Measurements from ENCODE around the gene ATP6V1C2. TPM values are rescaled to one million over a fixed set of nuclear protein-coding genes. Genes with fewer than 3 reads are reported as not detected.

ATP6V1C2 gene
- total and polyA plus RNA-seq, 3 donors from 2014 or later: 3.6 to 6.2 (median 5.9) TPM

DNA sequence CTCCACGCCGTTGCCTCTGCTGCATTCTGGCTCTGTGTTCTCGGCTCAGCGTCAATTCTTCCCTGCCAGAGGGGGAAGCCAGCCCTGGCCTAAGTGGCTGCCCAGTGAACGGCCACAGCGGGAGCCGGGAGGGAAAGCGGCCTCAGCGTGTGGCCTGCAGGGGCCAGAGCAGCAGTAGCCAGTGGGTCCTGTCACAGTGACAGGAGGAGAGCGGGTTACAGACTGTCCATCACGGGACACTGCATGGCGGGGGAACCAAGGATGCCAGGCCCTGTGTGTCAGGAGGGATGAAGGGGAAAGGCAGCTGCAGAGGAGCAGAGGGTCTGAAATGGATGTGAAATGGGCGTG lies 51.4 kb downstream of the ATP6V1C2 start:
- no peaks in the 10 kb centered on the region for H3K9me3 ChIP-seq
- WGBS, 2 donors: 87 to 99% methylated on average over 8 to 13 of the region's 13 CpGs
- no peaks in the 10 kb centered on the region for H3K36me3 ChIP-seq (ENCODE audit: low read depth, missing control alignments)
- intact Hi-C loops (cut with DNase I; ENCODE audit: low total_unique reads): no loop called here
- H3K27ac ChIP-seq: no peak overlapping the region
- no peak overlapping the region for H3K4me3 ChIP-seq
- H3K4me1 ChIP-seq: peaks cover 14% of the 10 kb centered on the region
- DNase-seq: no peak
- TF ChIP-seq POLR2A (IDR thresholded peaks at IDR 0.05): no peak
- TF ChIP-seq, protein P1, sequence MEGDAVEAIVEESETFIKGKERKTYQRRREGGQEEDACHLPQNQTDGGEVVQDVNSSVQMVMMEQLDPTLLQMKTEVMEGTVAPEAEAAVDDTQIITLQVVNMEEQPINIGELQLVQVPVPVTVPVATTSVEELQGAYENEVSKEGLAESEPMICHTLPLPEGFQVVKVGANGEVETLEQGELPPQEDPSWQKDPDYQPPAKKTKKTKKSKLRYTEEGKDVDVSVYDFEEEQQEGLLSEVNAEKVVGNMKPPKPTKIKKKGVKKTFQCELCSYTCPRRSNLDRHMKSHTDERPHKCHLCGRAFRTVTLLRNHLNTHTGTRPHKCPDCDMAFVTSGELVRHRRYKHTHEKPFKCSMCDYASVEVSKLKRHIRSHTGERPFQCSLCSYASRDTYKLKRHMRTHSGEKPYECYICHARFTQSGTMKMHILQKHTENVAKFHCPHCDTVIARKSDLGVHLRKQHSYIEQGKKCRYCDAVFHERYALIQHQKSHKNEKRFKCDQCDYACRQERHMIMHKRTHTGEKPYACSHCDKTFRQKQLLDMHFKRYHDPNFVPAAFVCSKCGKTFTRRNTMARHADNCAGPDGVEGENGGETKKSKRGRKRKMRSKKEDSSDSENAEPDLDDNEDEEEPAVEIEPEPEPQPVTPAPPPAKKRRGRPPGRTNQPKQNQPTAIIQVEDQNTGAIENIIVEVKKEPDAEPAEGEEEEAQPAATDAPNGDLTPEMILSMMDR (IDR thresholded peaks at IDR 0.05): no peak
- H3K27me3 ChIP-seq: no peaks in the 10 kb centered on the region

DNA sequence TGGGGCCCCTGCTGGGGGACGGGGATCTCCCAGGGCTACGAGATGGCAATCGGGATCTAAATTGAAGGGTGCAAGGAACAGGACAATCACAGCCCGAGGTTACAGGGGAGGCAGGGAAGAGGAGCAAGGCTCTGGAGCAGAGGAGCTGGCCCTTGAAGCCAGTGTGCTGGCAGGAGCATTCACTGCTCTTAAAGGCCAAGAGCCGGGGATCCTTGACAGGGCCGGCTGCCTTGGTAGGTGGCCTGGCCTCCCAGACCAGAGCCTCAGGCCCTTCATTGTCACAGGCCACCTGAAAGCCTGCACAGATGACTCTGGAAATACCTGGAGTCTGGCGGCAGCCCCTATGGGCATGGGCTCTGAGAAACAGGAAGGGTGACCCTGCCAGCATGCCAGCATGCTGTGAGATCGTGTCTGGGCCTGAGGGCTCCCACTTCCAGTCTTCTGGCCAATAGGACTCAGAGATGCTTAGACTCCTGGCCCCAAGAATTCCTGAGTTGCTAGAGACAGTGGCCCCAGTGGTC lies 52.5 kb downstream of the ATP6V1C2 start:
- Histone ChIP-seq H3K27me3 (no peaks in the 10 kb centered on the region), H3K9me3 (no peaks in the 10 kb centered on the region), H3K27ac (peak overlapping the region in 1 of 2 donors; percentile 66), H3K4me3 (no peak overlapping the region), H3K4me1 (peaks cover 14% of the 10 kb centered on the region), H3K36me3 (ENCODE audit: low read depth, missing control alignments) (no peaks in the 10 kb centered on the region)
- TF ChIP-seq, protein P1 (IDR thresholded peaks at IDR 0.05): no peak
- TF ChIP-seq POLR2A (IDR thresholded peaks at IDR 0.05): no peak
- intact Hi-C loops (cut with DNase I; ENCODE audit: low total_unique reads): no loop called here
- 8 to 55% methylated on average over 4 to 8 of the region's 8 CpGs for WGBS, 2 donors
- DNase-seq: no peak

DNA sequence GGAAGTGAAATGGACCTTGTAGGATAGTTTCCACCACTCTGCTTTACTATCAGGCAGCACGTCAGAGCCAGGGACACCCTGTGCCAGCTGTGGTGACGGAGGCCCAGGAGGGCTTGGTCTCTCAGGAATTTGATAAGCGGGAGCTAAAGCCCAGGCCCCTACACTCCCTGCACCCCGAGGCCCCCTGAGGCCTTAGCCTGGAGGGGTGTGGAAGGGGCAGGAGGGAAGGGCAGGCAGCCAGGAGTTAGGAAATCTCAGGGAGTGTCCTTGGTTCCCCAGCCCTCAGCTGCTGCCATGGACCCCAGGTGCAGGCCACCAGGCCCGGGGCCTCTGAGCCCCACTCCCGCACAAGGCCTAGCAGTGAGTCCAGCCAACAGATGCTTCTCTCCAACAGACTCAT lies 53.0 kb downstream of the ATP6V1C2 start:
- no peak for DNase-seq
- TF ChIP-seq POLR2A (IDR thresholded peaks at IDR 0.05): no peak
- TF ChIP-seq, protein P1 (IDR thresholded peaks at IDR 0.05): no peak
- Histone ChIP-seq H3K27me3 (no peaks in the 10 kb centered on the region), H3K4me1 (peaks cover 14% of the 10 kb centered on the region), H3K9me3 (no peaks in the 10 kb centered on the region), H3K27ac (peak overlapping the region in 1 of 2 donors; percentile 66), H3K36me3 (ENCODE audit: low read depth, missing control alignments) (no peaks in the 10 kb centered on the region), H3K4me3 (no peak overlapping the region)
- 20 to 30% methylated on average over 2 to 6 of the region's 6 CpGs for WGBS, 2 donors
- intact Hi-C loops (cut with DNase I; ENCODE audit: low total_unique reads): no loop called here

DNA sequence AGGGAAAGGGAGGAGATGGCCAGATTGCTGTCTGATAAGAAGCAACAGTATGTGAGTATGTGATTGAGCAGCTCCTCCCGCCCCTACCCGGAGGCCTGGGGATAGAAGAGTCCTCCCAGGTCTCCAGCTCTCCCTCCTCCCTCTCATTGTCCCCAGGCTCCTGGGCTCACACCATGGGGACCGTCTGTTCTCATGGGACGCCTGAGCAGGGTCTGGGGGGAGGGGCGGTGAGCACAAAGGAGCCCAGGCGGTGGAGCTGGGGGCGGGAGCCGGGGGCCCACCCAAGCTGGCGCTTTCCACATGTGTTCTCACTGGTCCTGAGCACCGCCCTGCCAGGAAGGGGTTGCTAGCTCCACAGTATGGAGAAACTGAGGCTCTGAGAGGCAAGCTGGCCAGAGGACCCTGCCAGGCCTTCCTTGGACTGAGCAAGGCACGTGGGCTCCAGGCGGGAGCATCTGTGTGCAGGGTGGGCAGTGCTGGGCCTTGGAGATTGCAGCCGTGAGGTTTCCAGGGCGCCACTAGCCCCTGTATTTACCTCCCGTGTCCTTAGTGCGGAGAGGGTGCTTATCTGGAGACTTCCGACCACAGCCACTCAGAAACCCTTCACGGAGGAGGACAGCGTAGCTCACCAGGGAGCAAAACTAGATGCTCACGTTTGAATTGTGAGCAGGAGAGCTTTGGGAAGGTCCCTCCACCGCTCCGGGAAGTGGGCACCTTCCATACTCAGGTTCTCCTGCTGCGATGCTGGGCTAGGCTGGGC lies 53.8 kb downstream of the ATP6V1C2 start:
- DNase-seq: no peak
- intact Hi-C loops (cut with DNase I; ENCODE audit: low total_unique reads): no loop called here
- no peak for TF ChIP-seq POLR2A (IDR thresholded peaks at IDR 0.05)
- TF ChIP-seq, protein P1 (IDR thresholded peaks at IDR 0.05): no peak
- no peaks in the 10 kb centered on the region for H3K9me3 ChIP-seq
- H3K4me3 ChIP-seq: no peak overlapping the region
- H3K4me1 ChIP-seq: peaks cover 14% of the 10 kb centered on the region
- no peaks in the 10 kb centered on the region for H3K27me3 ChIP-seq
- WGBS, 2 donors: 79 to 84% methylated on average over 18 to 23 of the region's 23 CpGs
- H3K36me3 ChIP-seq (ENCODE audit: low read depth, missing control alignments): no peaks in the 10 kb centered on the region
- H3K27ac ChIP-seq: no peak overlapping the region

DNA sequence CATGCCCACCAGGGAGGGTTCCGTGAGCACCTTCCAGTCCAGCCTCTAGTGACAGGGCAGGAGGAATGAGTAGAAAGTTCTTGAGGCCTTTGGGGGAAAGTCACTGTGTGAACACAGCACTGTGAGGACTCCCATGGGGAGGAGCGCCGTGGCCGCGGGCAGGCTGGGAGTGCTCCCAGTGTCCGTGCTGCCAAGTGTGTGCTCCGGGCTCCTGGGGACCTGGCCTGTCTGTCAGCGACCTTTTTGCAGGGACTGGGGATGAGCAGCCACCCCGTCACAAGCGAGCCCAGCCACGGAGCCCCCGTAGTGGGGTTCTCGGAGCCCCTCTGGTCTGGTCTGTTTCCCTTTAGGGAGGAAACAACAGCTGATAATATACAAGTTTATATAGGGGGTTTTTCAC lies 54.4 kb downstream of the ATP6V1C2 start:
- Histone ChIP-seq H3K36me3 (ENCODE audit: low read depth, missing control alignments) (no peaks in the 10 kb centered on the region), H3K27ac (no peak overlapping the region), H3K4me1 (peaks cover 14% of the 10 kb centered on the region), H3K27me3 (no peaks in the 10 kb centered on the region), H3K9me3 (no peaks in the 10 kb centered on the region), H3K4me3 (no peak overlapping the region)
- WGBS, 2 donors: 90 to 92% methylated on average over 13 of the region's 13 CpGs
- no peak for DNase-seq
- intact Hi-C loops (cut with DNase I; ENCODE audit: low total_unique reads): no loop called here
- TF ChIP-seq, protein P1 (IDR thresholded peaks at IDR 0.05): no peak
- TF ChIP-seq POLR2A (IDR thresholded peaks at IDR 0.05): no peak
